Mononuclear cell (primary cell): Measurements from ENCODE around the gene ABHD1. TPM values are rescaled to one million over a fixed set of nuclear protein-coding genes. Genes with fewer than 3 reads are reported as not detected.
"Not testable (repeated sequence)": the region's sequence is repeated elsewhere in the genome, so short reads cannot be mapped to it uniquely, and the experiment has no call there.

Source experiments
- H3K27me3 ChIP-seq: 2 replicates; pipeline ENCODE4 v1.6.0; 2011; ENCODE audit warnings: low read length, control low read depth; ENCODE audit not compliant: insufficient read depth
- H3K4me1 ChIP-seq: 2 replicates; pipeline ENCODE4 v1.5.1; 2011; ENCODE audit warnings: mild to moderate bottlenecking, low read length, control low read depth; ENCODE audit not compliant: insufficient read depth
- H3K4me3 ChIP-seq: 2 replicates; pipeline ENCODE4 v1.5.1; 2011; ENCODE audit warnings: mild to moderate bottlenecking, low read length, moderate library complexity
- H3K9me3 ChIP-seq: 2 replicates; pipeline ENCODE4 v1.5.1; 2011; ENCODE audit warnings: low read depth, mild to moderate bottlenecking, control low read depth, low read length
- total RNA-seq: library from RNA; depleted of rRNA; stranded (reverse); fragments of >200 nt; gene quantifications from one replicate; pipeline ENCODE4 v1.2.3, GENCODE V29; 2012

The ABHD1 gene
- total RNA-seq, 1 donor, result 0.10 TPM

DNA sequence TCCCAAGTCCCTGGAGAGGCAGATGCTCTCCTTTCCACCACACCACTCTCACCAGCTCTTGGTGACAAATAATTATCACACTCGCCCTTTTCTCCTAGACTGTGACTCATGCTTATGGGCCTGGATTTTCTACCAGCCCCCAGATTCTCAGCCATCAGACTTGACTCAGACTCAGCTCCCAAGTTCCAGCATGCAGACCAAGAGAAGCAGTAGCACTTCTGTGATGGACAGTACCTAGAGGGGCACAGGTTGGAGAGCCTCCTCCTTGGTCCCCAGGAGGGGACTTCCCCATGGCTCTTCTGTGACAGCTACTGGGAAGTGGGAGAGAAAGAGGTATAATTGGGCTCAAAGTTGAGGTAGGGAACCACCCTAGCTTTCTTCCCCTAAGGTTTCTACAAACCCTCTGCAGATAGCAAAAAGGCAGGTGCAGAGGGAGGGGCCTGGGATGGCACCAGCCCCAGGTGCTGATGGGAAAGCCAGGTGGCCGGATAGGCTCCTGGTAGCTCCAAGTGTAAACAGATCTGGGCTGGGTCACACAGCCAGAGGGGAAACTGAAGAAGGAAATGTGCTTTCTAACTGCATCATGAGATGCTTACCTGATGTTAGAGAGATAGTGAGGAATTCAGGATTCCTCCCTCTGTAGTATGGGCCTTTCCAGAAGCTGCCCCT lies 29.3 kb downstream of the ABHD1 start:
- H3K9me3 ChIP-seq, result no peaks in the 10 kb centered on the region
- no peaks in the 10 kb centered on the region for H3K4me1 ChIP-seq
- H3K27me3 ChIP-seq, result no peaks in the 10 kb centered on the region
- no peak overlapping the region for H3K4me3 ChIP-seq

GRCh38 chr2:27154488-27154887 lies 30.9 kb downstream of the ABHD1 start:
- no peaks in the 10 kb centered on the region for H3K4me1 ChIP-seq
- H3K27me3 ChIP-seq, result no peaks in the 10 kb centered on the region
- H3K4me3 ChIP-seq, result no peak overlapping the region
- no peaks in the 10 kb centered on the region for H3K9me3 ChIP-seq

DNA sequence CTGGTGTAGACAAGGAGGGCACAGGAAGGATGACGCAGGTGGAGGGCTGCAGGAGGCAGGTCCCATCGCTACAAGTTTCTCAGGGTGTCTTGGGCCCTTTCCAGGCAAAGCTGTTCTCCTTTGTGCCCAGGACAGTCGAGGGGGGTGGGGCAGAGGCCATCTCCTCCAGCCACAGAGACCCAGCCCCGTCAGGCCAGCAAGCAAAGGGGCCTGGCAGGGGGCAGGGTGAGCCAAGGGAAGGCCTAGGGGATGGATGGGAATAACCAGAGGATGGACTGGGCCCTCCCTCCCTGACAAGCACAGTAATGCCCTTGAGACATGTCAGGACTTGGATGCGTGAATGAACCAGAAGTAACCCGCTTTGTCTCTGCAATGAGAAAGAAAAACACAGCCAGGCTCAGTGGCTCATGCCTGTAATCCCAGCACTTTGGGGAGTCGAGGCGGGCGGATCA lies 31.5 kb downstream of the ABHD1 start:
- H3K4me1 ChIP-seq, result no peaks in the 10 kb centered on the region
- no peaks in the 10 kb centered on the region for H3K27me3 ChIP-seq
- no peaks in the 10 kb centered on the region for H3K9me3 ChIP-seq
- H3K4me3 ChIP-seq, result no peak overlapping the region

DNA sequence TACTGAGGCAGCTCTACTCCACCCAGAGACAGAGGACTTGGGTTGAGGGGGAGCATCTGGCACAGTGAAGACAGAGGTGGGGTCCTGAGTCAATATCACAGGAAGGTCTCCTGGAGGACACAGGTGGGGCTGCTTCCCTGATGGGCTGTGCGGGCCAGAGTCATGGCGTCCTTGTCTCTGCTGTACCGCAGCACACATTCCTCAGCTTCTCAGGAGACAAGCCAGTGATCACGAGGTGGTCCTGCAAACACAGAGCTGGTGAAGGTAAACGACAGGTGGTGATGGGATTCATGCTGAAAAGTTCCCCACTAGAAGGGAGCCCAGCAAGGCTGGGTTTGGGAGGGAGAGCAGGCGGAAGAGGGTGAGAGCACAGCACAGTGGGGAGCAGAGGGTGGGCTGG lies 34.9 kb downstream of the ABHD1 start:
- H3K9me3 ChIP-seq, result no peaks in the 10 kb centered on the region
- H3K27me3 ChIP-seq, result no peaks in the 10 kb centered on the region
- H3K4me3 ChIP-seq, result no peak overlapping the region
- H3K4me1 ChIP-seq, result no peaks in the 10 kb centered on the region

GRCh38 chr2:27159271-27159670 lies 35.7 kb downstream of the ABHD1 start:
- no peaks in the 10 kb centered on the region for H3K27me3 ChIP-seq
- H3K4me1 ChIP-seq, result no peaks in the 10 kb centered on the region
- no peak overlapping the region for H3K4me3 ChIP-seq
- H3K9me3 ChIP-seq, result no peaks in the 10 kb centered on the region

DNA sequence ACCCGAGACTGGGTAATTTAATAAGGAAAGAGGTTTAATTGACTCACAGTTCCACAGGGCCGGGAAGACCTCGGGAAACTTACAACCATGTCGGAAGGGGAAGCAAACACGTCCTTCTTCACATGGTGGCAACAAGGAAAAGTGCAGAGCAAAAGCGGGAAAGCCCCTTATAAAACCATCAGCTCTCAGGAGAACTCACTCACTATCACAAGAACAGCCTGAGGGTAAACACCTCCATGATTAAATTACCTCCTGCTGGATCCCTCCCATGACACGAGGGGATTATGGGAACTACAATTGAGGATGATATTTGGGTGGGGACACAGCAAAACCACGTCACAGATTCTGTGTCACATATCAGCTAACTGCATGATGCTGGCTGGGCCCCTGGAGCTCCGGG lies 36.6 kb downstream of the ABHD1 start:
- no peak overlapping the region for H3K4me3 ChIP-seq
- H3K27me3 ChIP-seq, result no peaks in the 10 kb centered on the region
- H3K9me3 ChIP-seq, result no peaks in the 10 kb centered on the region
- H3K4me1 ChIP-seq, result no peaks in the 10 kb centered on the region

- H3K4me1 ChIP-seq, result no peaks in the 10 kb centered on the region
- no peak overlapping the region for H3K4me3 ChIP-seq
- no peaks in the 10 kb centered on the region for H3K27me3 ChIP-seq
- no peaks in the 10 kb centered on the region for H3K9me3 ChIP-seq
Measured at GRCh38 chr2:27162151-27163121, 38.8 kb downstream of the ABHD1 start.

GRCh38 chr2:27164960-27165763 lies 41.5 kb downstream of the ABHD1 start:
- peaks cover 3% of the 10 kb centered on the region for H3K4me1 ChIP-seq
- no peaks in the 10 kb centered on the region for H3K9me3 ChIP-seq
- no peak overlapping the region for H3K4me3 ChIP-seq
- no peaks in the 10 kb centered on the region for H3K27me3 ChIP-seq

- Histone ChIP-seq H3K4me1 (peaks cover 7% of the 10 kb centered on the region), H3K4me3 (no peak overlapping the region), H3K9me3 (no peaks in the 10 kb centered on the region), H3K27me3 (peaks cover 4% of the 10 kb centered on the region)
Measured at GRCh38 chr2:27170581-27171337, 47.1 kb downstream of the ABHD1 start.

DNA sequence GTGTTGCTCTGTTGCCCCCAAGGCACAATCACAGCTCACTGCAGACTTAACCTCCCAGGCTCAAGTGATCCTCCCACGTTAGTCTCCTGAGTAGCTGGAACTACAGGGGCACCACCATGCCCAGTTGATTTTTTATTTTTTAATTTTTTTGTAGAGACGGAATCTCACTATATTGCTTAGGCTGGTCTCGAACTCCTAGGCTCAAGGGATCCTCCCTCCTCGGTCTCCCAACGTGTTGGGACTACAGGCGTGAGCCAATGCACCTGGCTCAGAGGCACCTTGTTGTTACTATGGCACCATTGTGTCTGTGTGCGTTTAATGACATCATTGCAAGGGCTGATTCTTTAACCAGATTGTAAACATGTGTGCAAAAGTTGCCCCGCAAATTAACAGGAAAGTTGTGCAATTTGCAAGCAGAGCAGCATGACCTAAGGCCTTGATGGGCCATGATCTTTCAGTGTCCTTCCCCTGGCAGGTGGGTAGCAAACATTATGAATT lies 47.8 kb downstream of the ABHD1 start:
- H3K4me3 ChIP-seq, result no peak overlapping the region
- no peaks in the 10 kb centered on the region for H3K9me3 ChIP-seq
- H3K4me1 ChIP-seq, result peaks cover 7% of the 10 kb centered on the region
- H3K27me3 ChIP-seq, result peaks cover 4% of the 10 kb centered on the region

GRCh38 chr2:27174638-27175037 lies 51.0 kb downstream of the ABHD1 start:
- H3K27me3 ChIP-seq, result peaks cover 8% of the 10 kb centered on the region
- H3K4me1 ChIP-seq, result peaks cover 7% of the 10 kb centered on the region
- H3K9me3 ChIP-seq, result no peaks in the 10 kb centered on the region
- no peak overlapping the region for H3K4me3 ChIP-seq

GRCh38 chr2:27175330-27175729 lies 51.7 kb downstream of the ABHD1 start:
- H3K27me3 ChIP-seq, result peaks cover 12% of the 10 kb centered on the region
- H3K4me1 ChIP-seq, result peaks cover 2% of the 10 kb centered on the region
- no peak overlapping the region for H3K4me3 ChIP-seq

GRCh38 chr2:27175781-27176180 lies 52.2 kb downstream of the ABHD1 start:
- not testable (repeated sequence) for H3K9me3 ChIP-seq, H3K4me1 ChIP-seq

More at GRCh38 chr2:27175330-27175729, 51.7 kb downstream of the ABHD1 start:
- no peaks in the 10 kb centered on the region for H3K9me3 ChIP-seq

More at GRCh38 chr2:27175781-27176180, 52.2 kb downstream of the ABHD1 start:
- H3K27me3 ChIP-seq, H3K4me3 ChIP-seq: not testable (repeated sequence)
